ENCODE data around the gene CDH7.

DNA sequence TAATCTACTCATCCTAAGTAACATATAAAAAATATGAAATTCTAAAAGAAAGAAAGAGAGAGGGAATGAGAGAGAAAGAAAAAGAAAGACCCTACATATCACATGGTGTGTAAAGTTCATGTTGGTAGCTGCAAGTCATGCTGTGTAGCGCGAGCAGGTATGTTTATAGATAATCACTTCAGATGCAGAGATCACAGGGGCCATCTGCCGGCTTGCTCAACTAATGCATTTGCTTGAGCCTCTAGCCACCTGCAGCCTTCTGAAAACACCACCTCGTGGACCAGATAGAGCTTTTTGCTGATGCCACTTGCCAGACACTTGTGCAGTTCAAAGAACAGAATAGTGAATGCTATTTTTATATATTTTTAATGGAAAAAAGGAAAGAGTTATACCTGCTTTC, 37.6 kb downstream of the CDH7 start:
- TF ChIP-seq, protein P1, sequence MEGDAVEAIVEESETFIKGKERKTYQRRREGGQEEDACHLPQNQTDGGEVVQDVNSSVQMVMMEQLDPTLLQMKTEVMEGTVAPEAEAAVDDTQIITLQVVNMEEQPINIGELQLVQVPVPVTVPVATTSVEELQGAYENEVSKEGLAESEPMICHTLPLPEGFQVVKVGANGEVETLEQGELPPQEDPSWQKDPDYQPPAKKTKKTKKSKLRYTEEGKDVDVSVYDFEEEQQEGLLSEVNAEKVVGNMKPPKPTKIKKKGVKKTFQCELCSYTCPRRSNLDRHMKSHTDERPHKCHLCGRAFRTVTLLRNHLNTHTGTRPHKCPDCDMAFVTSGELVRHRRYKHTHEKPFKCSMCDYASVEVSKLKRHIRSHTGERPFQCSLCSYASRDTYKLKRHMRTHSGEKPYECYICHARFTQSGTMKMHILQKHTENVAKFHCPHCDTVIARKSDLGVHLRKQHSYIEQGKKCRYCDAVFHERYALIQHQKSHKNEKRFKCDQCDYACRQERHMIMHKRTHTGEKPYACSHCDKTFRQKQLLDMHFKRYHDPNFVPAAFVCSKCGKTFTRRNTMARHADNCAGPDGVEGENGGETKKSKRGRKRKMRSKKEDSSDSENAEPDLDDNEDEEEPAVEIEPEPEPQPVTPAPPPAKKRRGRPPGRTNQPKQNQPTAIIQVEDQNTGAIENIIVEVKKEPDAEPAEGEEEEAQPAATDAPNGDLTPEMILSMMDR (conservative IDR thresholded peaks at IDR 0.05 in 1 of 2, IDR thresholded peaks at IDR 0.05 in 1 of 2; ENCODE audit: extremely low read depth in 1 of 2, insufficient read depth in 1 of 2, low read depth in 1 of 2, low read length in 2 of 2), result peak in 1 of 2 donors; percentile 24
- TF ChIP-seq EZH2 (IDR thresholded peaks at IDR 0.05; ENCODE audit: borderline replicate concordance, low read length), result no peak
